Stimulated activated CD4-positive, alpha-beta T cell treated with anti-CD3 and anti-CD28 coated beads, Interleukin-1b, Interleukin-23, amount 100 ng/mL, for 24 hours (primary cell): Measurements from ENCODE around the gene PIK3C2B.
"Not testable (repeated sequence)": the region's sequence is repeated elsewhere in the genome, so short reads cannot be mapped to it uniquely, and the experiment has no call there.

Experiments
- DNase-seq, 4 experiments: peaks; one replicate each; pipeline ENCODE4 v3.0.0-alpha.2; 2020; ENCODE audit warnings: low read depth in 4 of 4, low spot score in 1 of 4

PIK3C2B gene

GRCh38 chr1:204494281-204495077, at the start of gene PIK3C2B:
TSS of gene PIK3C2B (minus strand) at chr1:204494805. CDS start at chr1:204469802, 25,003 bp downstream.
- peak in 2 of 4 experiments; percentile 58 to 61 for DNase-seq

GRCh38 chr1:204544321-204544720, 49.7 kb upstream of the PIK3C2B start:
- no peak for DNase-seq

GRCh38 chr1:204541626-204542025, 47.0 kb upstream of the PIK3C2B start:
- DNase-seq, result no peak

GRCh38 chr1:204532832-204533231, 38.2 kb upstream of the PIK3C2B start:
- no peak for DNase-seq

GRCh38 chr1:204530932-204531331, 36.3 kb upstream of the PIK3C2B start:
- DNase-seq, result no peak

GRCh38 chr1:204529371-204529895, 34.8 kb upstream of the PIK3C2B start:
- DNase-seq, result no peak

- no peak for DNase-seq
Measured at GRCh38 chr1:204528677-204529076, 34.1 kb upstream of the PIK3C2B start.

GRCh38 chr1:204528241-204528640, 33.6 kb upstream of the PIK3C2B start:
- no peak for DNase-seq

- no peak for DNase-seq
Measured at GRCh38 chr1:204524986-204525385, 30.4 kb upstream of the PIK3C2B start.

- DNase-seq, result no peak
Measured at GRCh38 chr1:204523605-204524215, 29.1 kb upstream of the PIK3C2B start.

- not testable (repeated sequence) for DNase-seq
Measured at GRCh38 chr1:204521941-204522521, 27.4 kb upstream of the PIK3C2B start.

- DNase-seq, result no peak
Measured at GRCh38 chr1:204520834-204521709, 26.5 kb upstream of the PIK3C2B start.

GRCh38 chr1:204517382-204517781, 22.8 kb upstream of the PIK3C2B start:
- DNase-seq, result not testable (repeated sequence)

GRCh38 chr1:204516180-204516879, 21.7 kb upstream of the PIK3C2B start, which contains the start of gene MDM4:
TSS of gene MDM4 (plus strand) at chr1:204516406. CDS start at chr1:204525519, 9,113 bp downstream.
- peak; percentile 80 to 90 (median 88) for DNase-seq

- DNase-seq, result no peak
Measured at GRCh38 chr1:204514828-204515227, 20.2 kb upstream of the PIK3C2B start.

- no peak for DNase-seq
Measured at GRCh38 chr1:204513117-204513716, 18.6 kb upstream of the PIK3C2B start.

GRCh38 chr1:204511366-204511765, 16.8 kb upstream of the PIK3C2B start:
- DNase-seq, result no peak

GRCh38 chr1:204509186-204509635, 14.6 kb upstream of the PIK3C2B start:
- DNase-seq, result no peak

GRCh38 chr1:204507317-204508105, 12.9 kb upstream of the PIK3C2B start:
- no peak for DNase-seq
